Embryonic facial prominence (tissue), 1 donor: ENCODE data around the gene UCHL1.

ENCODE experiments used
- DNase-seq: peaks from one replicate; pipeline ENCODE4 v3.0.0-alpha.2; 2016; ENCODE audit errors: extremely low spot score

UCHL1 gene

GRCh38 chr4:41256740-41257256 is at the start of gene UCHL1:
Gene UCHL1, plus strand, starts transcription at chr4:41256928. Its CDS starts 49 bp downstream, at chr4:41256977.
- DNase-seq: peak; percentile 15

- no peak for DNase-seq
Observed at GRCh38 chr4:41207291-41207831, 49.4 kb upstream of the UCHL1 start.

- DNase-seq: no peak
Observed at GRCh38 chr4:41209187-41209586, 47.5 kb upstream of the UCHL1 start.

- DNase-seq: no peak
Observed at GRCh38 chr4:41209901-41210300, 46.8 kb upstream of the UCHL1 start.

- no peak for DNase-seq
Observed at GRCh38 chr4:41211951-41212615, 44.6 kb upstream of the UCHL1 start.

GRCh38 chr4:41212616-41213203 is 44.0 kb upstream of the UCHL1 start:
- no peak for DNase-seq

- DNase-seq: no peak
Observed at GRCh38 chr4:41213625-41214135, 43.0 kb upstream of the UCHL1 start.

GRCh38 chr4:41214136-41214824 is 42.4 kb upstream of the UCHL1 start, which contains the start of gene APBB2:
Gene APBB2, minus strand, starts transcription at chr4:41214542. Its CDS starts 181,288 bp downstream, at chr4:41033254.
- DNase-seq: peak; percentile 90

GRCh38 chr4:41214825-41215146 is 41.9 kb upstream of the UCHL1 start:
- DNase-seq: no peak

- no peak for DNase-seq
Observed at GRCh38 chr4:41215155-41215554, 41.6 kb upstream of the UCHL1 start.

- no peak for DNase-seq
Observed at GRCh38 chr4:41215969-41216293, 40.8 kb upstream of the UCHL1 start.

- DNase-seq: no peak
Observed at GRCh38 chr4:41216294-41217019, 40.3 kb upstream of the UCHL1 start.

GRCh38 chr4:41217020-41217333 is 39.8 kb upstream of the UCHL1 start:
- DNase-seq: no peak

GRCh38 chr4:41217374-41217773 is 39.4 kb upstream of the UCHL1 start:
- no peak for DNase-seq

- DNase-seq: no peak
Observed at GRCh38 chr4:41218703-41219102, 38.0 kb upstream of the UCHL1 start.

- no peak for DNase-seq
Observed at GRCh38 chr4:41219421-41219950, 37.2 kb upstream of the UCHL1 start.

GRCh38 chr4:41221850-41222645 is 34.7 kb upstream of the UCHL1 start:
- DNase-seq: no peak

- DNase-seq: no peak
Observed at GRCh38 chr4:41227902-41228301, 28.8 kb upstream of the UCHL1 start.

GRCh38 chr4:41232406-41232805 is 24.3 kb upstream of the UCHL1 start:
- no peak for DNase-seq

- DNase-seq: no peak
Observed at GRCh38 chr4:41232856-41233255, 23.9 kb upstream of the UCHL1 start.

GRCh38 chr4:41236032-41236431 is 20.7 kb upstream of the UCHL1 start:
- DNase-seq: no peak
